Kidney (tissue), 14 donors: Measurements from ENCODE around the gene SLC6A11. TPM values are rescaled to one million over a fixed set of nuclear protein-coding genes. Genes with fewer than 3 reads are reported as not detected.

Experiments used
- DNase-seq, 5 donors: peaks; one replicate each; pipeline ENCODE4 v3.0.0-alpha.2; 2013 to 2020
- FAIRE-seq: peaks from 2 replicates; lab custom pipeline; 2012; peaks lifted over from hg19 to GRCh38; lab: Jason Lieb, UNC
- H3K27ac ChIP-seq, 2 donors: one replicate each; pipeline ENCODE4 v1.7.0; 2013; ENCODE audit warnings: low read depth in 2 of 2, low read length in 2 of 2, inconsistent platforms in 1 of 2
- H3K27me3 ChIP-seq: one replicate; pipeline ENCODE4 v1.7.1; 2013; ENCODE audit warnings: low read length, inconsistent platforms; ENCODE audit not compliant: control insufficient read depth, insufficient read depth
- H3K36me3 ChIP-seq, 3 donors: one replicate each; pipeline versions ENCODE4 v1.7.0 to v1.7.1; 2013; ENCODE audit warnings: low read length in 3 of 3, control low read depth in 1 of 3, inconsistent platforms in 1 of 3; ENCODE audit not compliant: insufficient read depth in 3 of 3, control insufficient read depth in 2 of 3
- H3K4me1 ChIP-seq, 3 donors: one replicate each; pipeline versions ENCODE4 v1.7.0 to v1.7.1; 2013; ENCODE audit warnings: low read length in 3 of 3, inconsistent platforms in 1 of 3, low read depth in 1 of 3; ENCODE audit not compliant: control insufficient read depth in 2 of 3, insufficient read depth in 2 of 3
- H3K4me3 ChIP-seq, 3 donors: one replicate each; pipeline versions ENCODE4 v1.7.0 to v1.8.1; 2013; ENCODE audit warnings: low read length in 3 of 3, control low read depth in 1 of 3, inconsistent platforms in 1 of 3
- H3K9ac ChIP-seq, 3 donors: one replicate each; pipeline versions ENCODE4 v1.7.0 to v1.7.1; 2013; ENCODE audit warnings: low read length in 3 of 3, control low read depth in 1 of 3, inconsistent platforms in 1 of 3
- H3K9me3 ChIP-seq, 3 donors: one replicate each; pipeline versions ENCODE4 v1.7.0 to v1.7.1; 2013; ENCODE audit warnings: low read length in 3 of 3, control low read depth in 1 of 3, inconsistent platforms in 1 of 3; ENCODE audit not compliant: control insufficient read depth in 2 of 3, insufficient read depth in 1 of 3
- intact Hi-C: fragments of 100-400 bp; cut with DNase I; formaldehyde crosslinking; loops from one replicate; pipeline ENCODE4 v1.11.1; 2022
- polyA plus RNA-seq: library from polyadenylated mRNA; stranded (reverse); fragments of 350-450 nt; fragmentation: Illumina TruSeq; extraction: RNeasy Lipid Tissue Mini Kit (QIAGEN cat#74804); gene quantifications from one replicate; pipeline ENCODE4 v1.2.3, GENCODE V29; 2014; ENCODE audit warnings: low read depth, low replicate concordance; ENCODE audit not compliant: insufficient read depth
- total RNA-seq: library from RNA; stranded (reverse); fragmentation: NEBNext Ultra II Directional; extraction: Animal tissue kit (Norgen Biotek cat#: 25700); gene quantifications from one replicate; pipeline ENCODE4 v1.2.1, GENCODE V29; 2021
- TF ChIP-seq, protein P1 (sequence below): IDR thresholded peaks from 3 replicates; pipeline ENCODE4 v1.5.1; 2012; ENCODE audit warnings: mild to moderate bottlenecking, moderate library complexity, borderline replicate concordance; ENCODE audit not compliant: insufficient read depth; ENCODE audit errors: extremely low read depth
- donor health status: control.
- donor health status: control.
- donor health status: control.
- donor health status: control.
- donor health status: control.
- donor health status: DM: yes; HTN: yes; CAD: no.
- donor health status: Normal renal cell carcinoma (clear cell type).

The SLC6A11 gene
- total and polyA plus RNA-seq, 2 donors from 2014 or later: 0.38 TPM; not detected in 1

- intact Hi-C loops: no loop called here
- TF ChIP-seq, protein P1, sequence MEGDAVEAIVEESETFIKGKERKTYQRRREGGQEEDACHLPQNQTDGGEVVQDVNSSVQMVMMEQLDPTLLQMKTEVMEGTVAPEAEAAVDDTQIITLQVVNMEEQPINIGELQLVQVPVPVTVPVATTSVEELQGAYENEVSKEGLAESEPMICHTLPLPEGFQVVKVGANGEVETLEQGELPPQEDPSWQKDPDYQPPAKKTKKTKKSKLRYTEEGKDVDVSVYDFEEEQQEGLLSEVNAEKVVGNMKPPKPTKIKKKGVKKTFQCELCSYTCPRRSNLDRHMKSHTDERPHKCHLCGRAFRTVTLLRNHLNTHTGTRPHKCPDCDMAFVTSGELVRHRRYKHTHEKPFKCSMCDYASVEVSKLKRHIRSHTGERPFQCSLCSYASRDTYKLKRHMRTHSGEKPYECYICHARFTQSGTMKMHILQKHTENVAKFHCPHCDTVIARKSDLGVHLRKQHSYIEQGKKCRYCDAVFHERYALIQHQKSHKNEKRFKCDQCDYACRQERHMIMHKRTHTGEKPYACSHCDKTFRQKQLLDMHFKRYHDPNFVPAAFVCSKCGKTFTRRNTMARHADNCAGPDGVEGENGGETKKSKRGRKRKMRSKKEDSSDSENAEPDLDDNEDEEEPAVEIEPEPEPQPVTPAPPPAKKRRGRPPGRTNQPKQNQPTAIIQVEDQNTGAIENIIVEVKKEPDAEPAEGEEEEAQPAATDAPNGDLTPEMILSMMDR: peak; percentile 64
- Histone ChIP-seq H3K4me3 (no peak overlapping the region), H3K36me3 (no peaks in the 10 kb centered on the region), H3K27me3 (no peaks in the 10 kb centered on the region), H3K9me3 (no peaks in the 10 kb centered on the region), H3K9ac (no peak overlapping the region), H3K27ac (no peak overlapping the region), H3K4me1 (no peaks in the 10 kb centered on the region)
- DNase-seq: peak; percentile 56 to 75 (median 68)
- FAIRE-seq: no peak
These were observed 129.8 kb downstream of the SLC6A11 start for GRCh38 chr3:10945683-10946287.

DNA sequence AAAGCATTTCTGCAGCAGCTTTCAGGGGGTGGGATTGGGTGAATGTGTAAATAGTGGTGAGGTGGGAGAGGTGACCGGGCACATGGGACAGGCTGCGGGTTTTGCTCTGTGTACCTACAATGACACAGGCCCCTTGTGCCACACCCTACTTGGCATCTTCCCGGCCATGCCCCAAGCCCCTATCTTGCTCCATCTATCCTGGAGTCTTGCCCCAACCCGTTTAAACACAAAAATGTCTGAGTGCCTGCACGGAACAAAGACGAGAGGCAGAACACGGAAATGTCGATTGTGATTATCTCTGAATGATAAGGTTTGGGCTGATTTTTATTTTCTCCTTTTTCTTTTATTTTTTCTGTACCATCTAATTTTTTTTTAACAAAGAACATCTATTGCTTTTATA is 130.5 kb downstream of the SLC6A11 start:
- intact Hi-C loops: no loop called here
- no peaks in the 10 kb centered on the region for H3K36me3 ChIP-seq
- DNase-seq (peak in 1 of 5 donors; percentile 27), FAIRE-seq (no peak)
- no peaks in the 10 kb centered on the region for H3K9me3 ChIP-seq
- no peak overlapping the region for H3K9ac ChIP-seq
- H3K4me1 ChIP-seq: no peaks in the 10 kb centered on the region
- H3K27ac ChIP-seq: no peak overlapping the region
- no peak overlapping the region for H3K4me3 ChIP-seq
- TF ChIP-seq, protein P1: no peak
- H3K27me3 ChIP-seq: no peaks in the 10 kb centered on the region

DNA sequence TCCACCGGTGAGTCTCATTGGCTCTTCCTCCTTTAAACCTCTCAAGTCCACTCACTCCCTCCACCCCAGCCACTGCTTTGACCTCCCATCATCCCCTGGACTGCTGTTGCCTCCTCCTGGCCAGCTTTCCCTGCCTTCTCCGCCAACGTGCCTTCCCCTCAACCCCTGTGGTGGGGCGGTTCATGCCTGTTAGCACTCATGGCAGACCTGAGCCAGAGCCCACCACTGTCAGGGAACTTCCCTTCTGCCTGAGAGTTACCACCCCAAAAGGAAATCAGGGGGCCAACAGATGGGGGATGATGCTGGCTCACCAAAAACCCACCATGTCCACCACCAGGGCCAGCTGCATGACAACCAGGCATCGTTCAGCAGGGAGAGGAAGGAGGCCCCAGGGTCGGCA is 132.3 kb downstream of the SLC6A11 start:
- Histone ChIP-seq H3K9me3 (no peaks in the 10 kb centered on the region), H3K9ac (no peak overlapping the region), H3K4me1 (no peaks in the 10 kb centered on the region), H3K4me3 (no peak overlapping the region), H3K36me3 (no peaks in the 10 kb centered on the region), H3K27ac (no peak overlapping the region), H3K27me3 (no peaks in the 10 kb centered on the region)
- FAIRE-seq (no peak), DNase-seq (no peak)
- intact Hi-C loops: no loop called here
- TF ChIP-seq, protein P1: no peak

GRCh38 chr3:10949197-10949596 is 133.2 kb downstream of the SLC6A11 start:
- H3K27me3 ChIP-seq: no peaks in the 10 kb centered on the region
- intact Hi-C loops: no loop called here
- H3K4me1 ChIP-seq: no peaks in the 10 kb centered on the region
- no peak overlapping the region for H3K27ac ChIP-seq
- DNase-seq (no peak), FAIRE-seq (no peak)
- no peak overlapping the region for H3K9ac ChIP-seq
- TF ChIP-seq, protein P1: no peak
- no peaks in the 10 kb centered on the region for H3K36me3 ChIP-seq
- no peaks in the 10 kb centered on the region for H3K9me3 ChIP-seq
- no peak overlapping the region for H3K4me3 ChIP-seq
